ENCODE results near the gene PMIS2.
"Not testable (repeated sequence)": the region's sequence is repeated elsewhere in the genome, so short reads cannot be mapped to it uniquely, and the experiment has no call there.

The PMIS2 gene

GRCh38 chr19:35587321-35587720 is 1.3 kb downstream of the PMIS2 start:
- in situ Hi-C loops (cut with MboI; ENCODE audit: low sequenced_read_pairs) = no loop called here

- in situ Hi-C loops (cut with MboI; ENCODE audit: low sequenced_read_pairs) = no loop called here
Measured at GRCh38 chr19:35590875-35591274, 4.9 kb downstream of the PMIS2 start.

- in situ Hi-C loops (cut with MboI; ENCODE audit: low sequenced_read_pairs) = no loop called here
Measured at GRCh38 chr19:35592226-35592625, 6.3 kb downstream of the PMIS2 start.

- in situ Hi-C loops (cut with MboI; ENCODE audit: low sequenced_read_pairs) = not testable (repeated sequence)
Measured at GRCh38 chr19:35595026-35595425, 9.1 kb downstream of the PMIS2 start.

GRCh38 chr19:35595928-35596327 is 10.0 kb downstream of the PMIS2 start:
- in situ Hi-C loops (cut with MboI; ENCODE audit: low sequenced_read_pairs) = no loop called here

GRCh38 chr19:35596366-35596999 is 10.5 kb downstream of the PMIS2 start:
- in situ Hi-C loops (cut with MboI; ENCODE audit: low sequenced_read_pairs) = no loop called here

GRCh38 chr19:35601971-35602370 is 16.0 kb downstream of the PMIS2 start:
- in situ Hi-C loops (cut with MboI; ENCODE audit: low sequenced_read_pairs) = no loop called here

GRCh38 chr19:35604436-35604835 is 18.5 kb downstream of the PMIS2 start:
- in situ Hi-C loops (cut with MboI; ENCODE audit: low sequenced_read_pairs) = not testable (repeated sequence)

GRCh38 chr19:35607170-35607569 is 21.2 kb downstream of the PMIS2 start:
- in situ Hi-C loops (cut with MboI; ENCODE audit: low sequenced_read_pairs) = not testable (repeated sequence)

- in situ Hi-C loops (cut with MboI; ENCODE audit: low sequenced_read_pairs) = no loop called here
Measured at GRCh38 chr19:35607661-35608060, 21.7 kb downstream of the PMIS2 start.

GRCh38 chr19:35608251-35608650 is 22.3 kb downstream of the PMIS2 start:
- in situ Hi-C loops (cut with MboI; ENCODE audit: low sequenced_read_pairs) = no loop called here

- in situ Hi-C loops (cut with MboI; ENCODE audit: low sequenced_read_pairs) = no loop called here
Measured at GRCh38 chr19:35609851-35610353, 23.9 kb downstream of the PMIS2 start.

GRCh38 chr19:35612224-35612558 is 26.2 kb downstream of the PMIS2 start:
- in situ Hi-C loops (cut with MboI; ENCODE audit: low sequenced_read_pairs) = no loop called here

- in situ Hi-C loops (cut with MboI; ENCODE audit: low sequenced_read_pairs) = no loop called here
Measured at GRCh38 chr19:35612559-35613321, 26.8 kb downstream of the PMIS2 start, which contains the start of gene HAUS5. TSS of gene HAUS5 (plus strand) at chr19:35612735. CDS start at chr19:35612795, 60 bp downstream.

- in situ Hi-C loops (cut with MboI; ENCODE audit: low sequenced_read_pairs) = no loop called here
Measured at GRCh38 chr19:35613574-35613973, 27.6 kb downstream of the PMIS2 start.

- in situ Hi-C loops (cut with MboI; ENCODE audit: low sequenced_read_pairs) = no loop called here
Measured at GRCh38 chr19:35615036-35615435, 29.1 kb downstream of the PMIS2 start.

GRCh38 chr19:35618857-35619256 is 32.9 kb downstream of the PMIS2 start:
- in situ Hi-C loops (cut with MboI; ENCODE audit: low sequenced_read_pairs) = no loop called here

- in situ Hi-C loops (cut with MboI; ENCODE audit: low sequenced_read_pairs) = no loop called here
Measured at GRCh38 chr19:35619290-35619923, 33.4 kb downstream of the PMIS2 start.

- in situ Hi-C loops (cut with MboI; ENCODE audit: low sequenced_read_pairs) = no loop called here
Measured at GRCh38 chr19:35620001-35620400, 34.0 kb downstream of the PMIS2 start.

- in situ Hi-C loops (cut with MboI; ENCODE audit: low sequenced_read_pairs) = no loop called here
Measured at GRCh38 chr19:35621708-35622107, 35.7 kb downstream of the PMIS2 start.

- in situ Hi-C loops (cut with MboI; ENCODE audit: low sequenced_read_pairs) = no loop called here
Measured at GRCh38 chr19:35622750-35623149, 36.8 kb downstream of the PMIS2 start.
